ENCODE results near the gene AUTS2.

GRCh38 chr7:70285187-70285586 is 686.9 kb downstream of the AUTS2 start:
- TF ChIP-seq FOXK2 (IDR thresholded peaks at IDR 0.05): no peak
- no peak for TF ChIP-seq HDGF (IDR thresholded peaks at IDR 0.05; ENCODE audit: borderline replicate concordance)
- TF ChIP-seq TARDBP (IDR thresholded peaks at IDR 0.05): no peak
- TF ChIP-seq LEF1 (IDR thresholded peaks at IDR 0.05; ENCODE audit: borderline replicate concordance): no peak
- no peak for TF ChIP-seq FOXM1 (IDR thresholded peaks at IDR 0.05; ENCODE audit: borderline replicate concordance)
- TF ChIP-seq CTBP1 (IDR thresholded peaks at IDR 0.05; ENCODE audit: borderline replicate concordance): no peak
- TF ChIP-seq NFRKB (IDR thresholded peaks at IDR 0.05): no peak
- no peak for TF ChIP-seq SP1 (IDR thresholded peaks at IDR 0.05)
- TF ChIP-seq ZNF384 (IDR thresholded peaks at IDR 0.05): no peak
